Body of pancreas (tissue), 4 donors: ENCODE measurements around the gene TMEM229B. TPM values are rescaled to one million over a fixed set of nuclear protein-coding genes. Genes with fewer than 3 reads are reported as not detected.

Experiments used
- ATAC-seq: fragments of 150-250 bp; one replicate; pipeline ENCODE4 v1.9.1; 2016
- DNase-seq, 4 donors: peaks; one replicate each; pipeline ENCODE4 v3.0.0-alpha.2; 2019
- H3K27ac ChIP-seq, 4 donors: fragments of 200-600 bp; sonication (generic); 1 replicate in 3 of 4; 2 replicates in 1 of 4; pipeline versions ENCODE4 v1.5.1 to v1.6.1; 2016 to 2019; ENCODE audit warnings: mild to moderate bottlenecking in 1 of 4, mixed read lengths in 1 of 4, moderate library complexity in 1 of 4
- H3K27me3 ChIP-seq, 2 donors: fragments of 200-600 bp; sonication (generic); one replicate each; pipeline ENCODE4 v1.6.0; 2016; ENCODE audit warnings: mild to moderate bottlenecking in 1 of 2
- H3K36me3 ChIP-seq, 2 donors: fragments of 200-600 bp; sonication (generic); replicated peaks in 1 of 2; 2 replicates each; pipeline ENCODE4 v1.5.1; 2016; ENCODE audit warnings: low read depth in 2 of 2; ENCODE audit not compliant: insufficient read depth in 1 of 2
- H3K4me1 ChIP-seq: fragments of 200-600 bp; sonication (generic); one replicate; pipeline ENCODE4 v1.6.0; 2016
- H3K4me3 ChIP-seq, 2 donors: fragments of 200-600 bp; sonication (generic); 1 replicate in 1 of 2; 2 replicates in 1 of 2; pipeline ENCODE4 v1.5.1; 2016 to 2019
- H3K9me3 ChIP-seq, 3 donors: fragments of 200-600 bp; sonication (generic); 1 replicate in 2 of 3; 2 replicates in 1 of 3; pipeline ENCODE4 v1.5.1; 2016
- POLR2A ChIP-seq, 3 donors: fragments of 450-650 bp; IDR thresholded peaks; one replicate each; pipeline ENCODE4 v1.6.1; 2016; ENCODE audit warnings: antibody characterized with exemption in 3 of 3, mild to moderate bottlenecking in 2 of 3
- WGBS, 2 donors: methylation state at CpG; one replicate each; pipeline ENCODE4 v1.1.5; 2017; 5-methylcytosine and 5-hydroxymethylcytosine counted together
- intact Hi-C: fragments of 100-400 bp; cut with DNase I; formaldehyde crosslinking; loops from one replicate; pipeline ENCODE4 v1.15.1; 2023
- total RNA-seq, 2 donors: library from RNA; depleted of rRNA; stranded (reverse); fragments of >200 nt; gene quantifications; one replicate each; pipeline ENCODE4 v1.1.0, GENCODE V29; 2016
- TF ChIP-seq, protein P1 (sequence below), 7 experiments: fragments of 450-650 bp in 4 of 7; fragments of 200-600 bp in 3 of 7; sonication (generic) in 3 of 7; IDR thresholded peaks; one replicate each; pipeline ENCODE4 v1.5.1; 2016 to 2019; ENCODE audit warnings: antibody characterized with exemption in 7 of 7

TMEM229B gene
- total RNA-seq, 2 donors from 2014 or later: 2.0 to 4.4 TPM

- H3K27me3 ChIP-seq: no peaks in the 10 kb centered on the region
- no peaks in the 10 kb centered on the region for H3K36me3 ChIP-seq
- H3K27ac ChIP-seq: peak overlapping the region; percentile 47 to 78 (median 60)
- DNase-seq: no peak
- no peaks in the 10 kb centered on the region for H3K9me3 ChIP-seq
- ATAC-seq: no peak
- intact Hi-C loops: no loop called here
- WGBS, 2 donors: 71 to 76% methylated on average over 8 of the region's 8 CpGs
- H3K4me3 ChIP-seq: no peak overlapping the region
- TF ChIP-seq, protein P1, sequence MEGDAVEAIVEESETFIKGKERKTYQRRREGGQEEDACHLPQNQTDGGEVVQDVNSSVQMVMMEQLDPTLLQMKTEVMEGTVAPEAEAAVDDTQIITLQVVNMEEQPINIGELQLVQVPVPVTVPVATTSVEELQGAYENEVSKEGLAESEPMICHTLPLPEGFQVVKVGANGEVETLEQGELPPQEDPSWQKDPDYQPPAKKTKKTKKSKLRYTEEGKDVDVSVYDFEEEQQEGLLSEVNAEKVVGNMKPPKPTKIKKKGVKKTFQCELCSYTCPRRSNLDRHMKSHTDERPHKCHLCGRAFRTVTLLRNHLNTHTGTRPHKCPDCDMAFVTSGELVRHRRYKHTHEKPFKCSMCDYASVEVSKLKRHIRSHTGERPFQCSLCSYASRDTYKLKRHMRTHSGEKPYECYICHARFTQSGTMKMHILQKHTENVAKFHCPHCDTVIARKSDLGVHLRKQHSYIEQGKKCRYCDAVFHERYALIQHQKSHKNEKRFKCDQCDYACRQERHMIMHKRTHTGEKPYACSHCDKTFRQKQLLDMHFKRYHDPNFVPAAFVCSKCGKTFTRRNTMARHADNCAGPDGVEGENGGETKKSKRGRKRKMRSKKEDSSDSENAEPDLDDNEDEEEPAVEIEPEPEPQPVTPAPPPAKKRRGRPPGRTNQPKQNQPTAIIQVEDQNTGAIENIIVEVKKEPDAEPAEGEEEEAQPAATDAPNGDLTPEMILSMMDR (IDR thresholded peaks at IDR 0.05): no peak
- TF ChIP-seq POLR2A (IDR thresholded peaks at IDR 0.05): no peak
- H3K4me1 ChIP-seq: peaks cover 54% of the 10 kb centered on the region
These were observed 46.8 kb downstream of the TMEM229B start for GRCh38 chr14:67441672-67442071.

- WGBS, 2 donors: 49 to 70% methylated on average over 2 of the region's 2 CpGs
- H3K4me3 ChIP-seq: no peak overlapping the region
- DNase-seq (no peak), ATAC-seq (no peak)
- no peaks in the 10 kb centered on the region for H3K36me3 ChIP-seq
- H3K27ac ChIP-seq: peak overlapping the region; percentile 47 to 78 (median 60)
- H3K27me3 ChIP-seq: no peaks in the 10 kb centered on the region
- no peaks in the 10 kb centered on the region for H3K9me3 ChIP-seq
- intact Hi-C loops: no loop called here
- H3K4me1 ChIP-seq: peaks cover 54% of the 10 kb centered on the region
- TF ChIP-seq POLR2A (IDR thresholded peaks at IDR 0.05): no peak
- TF ChIP-seq, protein P1 (IDR thresholded peaks at IDR 0.05): no peak
These were observed 47.3 kb downstream of the TMEM229B start for GRCh38 chr14:67441256-67441655.

- 11 to 22% methylated on average over 4 of the region's 4 CpGs for WGBS, 2 donors
- intact Hi-C loops: no loop called here
- H3K4me3 ChIP-seq: no peak overlapping the region
- peak overlapping the region; percentile 50 to 78 (median 60) for H3K27ac ChIP-seq
- no peaks in the 10 kb centered on the region for H3K27me3 ChIP-seq
- DNase-seq (peak in 3 of 4 donors; percentile 51 to 62 (median 61)), ATAC-seq (peak; percentile 49)
- TF ChIP-seq, protein P1 (IDR thresholded peaks at IDR 0.05): no peak
- TF ChIP-seq POLR2A (IDR thresholded peaks at IDR 0.05): no peak
- peaks cover 56% of the 10 kb centered on the region for H3K4me1 ChIP-seq
- H3K9me3 ChIP-seq: no peaks in the 10 kb centered on the region
- H3K36me3 ChIP-seq: no peaks in the 10 kb centered on the region
These were observed 48.0 kb downstream of the TMEM229B start for GRCh38 chr14:67440513-67440912.

GRCh38 chr14:67438969-67439368, 49.6 kb downstream of the TMEM229B start:
- Histone ChIP-seq H3K27me3 (no peaks in the 10 kb centered on the region), H3K36me3 (no peaks in the 10 kb centered on the region), H3K9me3 (no peaks in the 10 kb centered on the region), H3K4me3 (no peak overlapping the region), H3K4me1 (peaks cover 56% of the 10 kb centered on the region), H3K27ac (no peak overlapping the region)
- TF ChIP-seq, protein P1 (IDR thresholded peaks at IDR 0.05): no peak
- TF ChIP-seq POLR2A (IDR thresholded peaks at IDR 0.05): no peak
- intact Hi-C loops: no loop called here
- 78 to 86% methylated on average over 1 of the region's 1 CpG for WGBS, 2 donors
- no peak for ATAC-seq
- no peak for DNase-seq
